ENCODE results near the gene IKBKG.
"Not testable (repeated sequence)": the region's sequence is repeated elsewhere in the genome, so short reads cannot be mapped to it uniquely, and the experiment has no call there.

The IKBKG gene

GRCh38 chrX:154547245-154548027 is at the start of gene IKBKG:
Gene IKBKG, plus strand, starts transcription at chrX:154547620. Its CDS starts 4,383 bp downstream, at chrX:154552003.
- peak; percentile 89 for DNase-seq

- not testable (repeated sequence) for DNase-seq
These were observed 46.0 kb upstream of the IKBKG start for GRCh38 chrX:154501423-154501822.

- DNase-seq = no peak
These were observed 45.3 kb upstream of the IKBKG start for GRCh38 chrX:154502098-154502497.

GRCh38 chrX:154502989-154503388 is 44.4 kb upstream of the IKBKG start:
- no peak for DNase-seq

GRCh38 chrX:154505734-154506133 is 41.7 kb upstream of the IKBKG start:
- no peak for DNase-seq

GRCh38 chrX:154506483-154507332 is 40.7 kb upstream of the IKBKG start:
- no peak for DNase-seq

- DNase-seq = no peak
These were observed 39.6 kb upstream of the IKBKG start for GRCh38 chrX:154507673-154508383.

GRCh38 chrX:154508384-154508745 is 39.1 kb upstream of the IKBKG start:
- no peak for DNase-seq

GRCh38 chrX:154509455-154509854 is 38.0 kb upstream of the IKBKG start:
- DNase-seq = no peak

- DNase-seq = no peak
These were observed 35.7 kb upstream of the IKBKG start for GRCh38 chrX:154511761-154512160.

GRCh38 chrX:154512879-154513553 is 34.4 kb upstream of the IKBKG start:
- no peak for DNase-seq

GRCh38 chrX:154513716-154514115 is 33.7 kb upstream of the IKBKG start:
- DNase-seq = no peak

- DNase-seq = no peak
These were observed 32.1 kb upstream of the IKBKG start for GRCh38 chrX:154515090-154515965.

- DNase-seq = peak; percentile 89
These were observed 31.3 kb upstream of the IKBKG start, which contains the start of gene FAM3A for GRCh38 chrX:154515966-154516655. Gene FAM3A, minus strand, starts transcription at chrX:154516232. Its CDS starts 460 bp downstream, at chrX:154515772.

- DNase-seq = no peak
These were observed 30.7 kb upstream of the IKBKG start for GRCh38 chrX:154516656-154517100.

GRCh38 chrX:154517101-154517781 is 30.2 kb upstream of the IKBKG start:
- no peak for DNase-seq

- no peak for DNase-seq
These were observed 28.0 kb upstream of the IKBKG start for GRCh38 chrX:154519389-154519788.

- no peak for DNase-seq
These were observed 21.6 kb upstream of the IKBKG start for GRCh38 chrX:154525606-154526490.

All from activated CD4-positive, CD25-positive, alpha-beta regulatory T cell treated with anti-CD3 and anti-CD28 coated beads, Interleukin-2, amount 50 U/mL, for 72 hours (primary cell).